ENCODE measurements around the gene MAMLD1. TPM values are rescaled to one million over a fixed set of nuclear protein-coding genes. Genes with fewer than 3 reads are reported as not detected.

MAMLD1 gene
- total and polyA plus RNA-seq, 9 of the 15 experiments (the other 6 are each of a cell fraction or from before 2014, with no cell fraction given): 0.12 to 0.18 TPM; not detected in 7

DNA sequence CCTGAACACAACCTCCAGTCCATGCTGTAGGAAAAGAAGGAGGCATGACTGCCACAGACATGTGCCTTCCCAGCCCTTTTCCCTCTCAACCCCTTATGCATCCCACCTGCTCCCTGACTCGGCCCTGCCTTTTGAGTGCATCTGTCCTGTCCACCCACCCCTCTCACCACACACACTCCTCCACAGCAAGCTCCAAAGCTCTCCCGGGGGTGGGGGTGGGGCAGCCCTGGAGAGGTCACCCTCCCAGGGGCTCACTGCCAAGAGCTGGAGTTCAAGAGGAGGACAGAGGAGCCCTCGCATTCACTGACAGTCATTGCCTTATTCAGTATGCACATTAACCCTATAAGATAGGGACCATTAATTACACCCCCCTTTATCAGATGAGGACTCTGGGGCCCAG is 46.6 kb upstream of the MAMLD1 start (continued):
- TF ChIP-seq NELFE (IDR thresholded peaks at IDR 0.05; ENCODE audit: insufficient read depth, insufficient read length) (no peak), ZNF174 (CRISPR knock-in tag; IDR thresholded peaks at IDR 0.05) (no peak), USF1 (CRISPR knock-in tag; IDR thresholded peaks at IDR 0.05) (no peak), CTCFL (IDR thresholded peaks at IDR 0.05; ENCODE audit: borderline replicate concordance, insufficient read depth, low read depth, low read length, poor library complexity, severe bottlenecking) (no peak), SMARCA5 (IDR thresholded peaks at IDR 0.05) (no peak), PHB (CRISPR knock-in tag; IDR thresholded peaks at IDR 0.05) (no peak), COPS2 (conservative IDR thresholded peaks at IDR 0.05) (no peak), ZNF695 (CRISPR knock-in tag; IDR thresholded peaks at IDR 0.05) (no peak), ZNF778 (CRISPR knock-in tag; IDR thresholded peaks at IDR 0.05) (no peak)
- TF ChIP-seq, protein P1, sequence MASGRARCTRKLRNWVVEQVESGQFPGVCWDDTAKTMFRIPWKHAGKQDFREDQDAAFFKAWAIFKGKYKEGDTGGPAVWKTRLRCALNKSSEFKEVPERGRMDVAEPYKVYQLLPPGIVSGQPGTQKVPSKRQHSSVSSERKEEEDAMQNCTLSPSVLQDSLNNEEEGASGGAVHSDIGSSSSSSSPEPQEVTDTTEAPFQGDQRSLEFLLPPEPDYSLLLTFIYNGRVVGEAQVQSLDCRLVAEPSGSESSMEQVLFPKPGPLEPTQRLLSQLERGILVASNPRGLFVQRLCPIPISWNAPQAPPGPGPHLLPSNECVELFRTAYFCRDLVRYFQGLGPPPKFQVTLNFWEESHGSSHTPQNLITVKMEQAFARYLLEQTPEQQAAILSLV (tag; IDR thresholded peaks at IDR 0.05): no peak

All from K562 (cell line).